Measurements from ENCODE around the gene SRGAP2C. TPM values are rescaled to one million over a fixed set of nuclear protein-coding genes. Genes with fewer than 3 reads are reported as not detected.
A peak's percentile ranks its signal among the peaks of the same experiment; 100 is the strongest.
"Not testable (repeated sequence)": the region's sequence is repeated elsewhere in the genome, so short reads cannot be mapped to it uniquely, and the experiment has no call there.

The SRGAP2C gene
- total and polyA plus RNA-seq, 2 of the 13 experiments (the other 11 are each of a cell fraction or from before 2014, with no cell fraction given): 6.9 to 8.4 TPM

- H3K36me3 ChIP-seq (replicated peaks in 1 of 2; ENCODE audit: control insufficient read depth in 1 of 2, insufficient read depth in 2 of 2, low read length in 2 of 2); POLR2A ChIA-PET; H3K9me3 ChIP-seq (ENCODE audit: low read length); DNase-seq (ENCODE audit: low spot score); H3K4me1 ChIP-seq (ENCODE audit: insufficient read depth, low read length); H3K27me3 ChIP-seq (ENCODE audit: control insufficient read depth in 1 of 2, insufficient read depth in 2 of 2, low read length in 2 of 2); CTCF ChIA-PET (ENCODE audit: low intra/inter-chr PET ratio, low total read pairs); FAIRE-seq; ATAC-seq; intact Hi-C loops (cut with micrococcal nuclease; ENCODE audit: unreplicated experiment); in situ Hi-C loops (cut with HindIII; ENCODE audit: extremely low pct_ligation_motif_present, low pct_unique_long_range_greater_than_20kb); H3K27ac ChIP-seq (ENCODE audit: extremely low read length, insufficient read depth, low read length); BruUV-seq (replicated peaks); H4K20me1 ChIP-seq (ENCODE audit: insufficient read depth, low read length); H3K79me2 ChIP-seq (ENCODE audit: insufficient read depth, low read length); H2AFZ ChIP-seq (ENCODE audit: low read length): not testable (repeated sequence)
- Histone ChIP-seq H3K4me3 (replicated peaks in 1 of 3; ENCODE audit: insufficient read depth in 1 of 3, low read depth in 2 of 3, low read length in 3 of 3) (peak overlapping the region; percentile 21 to 61 (median 60); a peak in 4 of 6 replicates), H3K4me2 (ENCODE audit: low read depth, low read length) (0 out of 2 replicates have a peak overlapping the region, but pooled peaks have one; percentile 39), H3K9ac (ENCODE audit: insufficient read depth, low read depth, low read length) (0 out of 2 replicates have a peak overlapping the region, but pooled peaks have one; percentile 22)
- 3% methylated on average over 22 of the region's 31 CpGs for WGBS (ENCODE audit: low lambda C conversion rate)
- peak; percentile 36; the same call in 1 of the 2 replicates for TF ChIP-seq SAP130 (CRISPR knock-in tag; IDR thresholded peaks at IDR 0.05; ENCODE audit: low read depth)
Observed at GRCh38 chr1:121183867-121184266, 908 bp upstream of the SRGAP2C start.

- BruUV-seq (replicated peaks); in situ Hi-C loops (cut with HindIII; ENCODE audit: extremely low pct_ligation_motif_present, low pct_unique_long_range_greater_than_20kb): not testable (repeated sequence)
Observed at GRCh38 chr1:121185140-121185708, 449 bp downstream of the SRGAP2C start.

GRCh38 chr1:121186191-121186590, 1.4 kb downstream of the SRGAP2C start:
- H3K4me1 ChIP-seq (ENCODE audit: insufficient read depth, low read length); H3K9me3 ChIP-seq (ENCODE audit: low read length): not testable (repeated sequence)
- no CpG with 5 or more reads among the region's 20 CpGs for WGBS (ENCODE audit: low lambda C conversion rate)

More at GRCh38 chr1:121185140-121185708, 449 bp downstream of the SRGAP2C start:
- H2AFZ ChIP-seq (ENCODE audit: low read length); DNase-seq (ENCODE audit: low spot score); H3K27ac ChIP-seq (ENCODE audit: extremely low read length, insufficient read depth, low read length); H3K27me3 ChIP-seq (ENCODE audit: control insufficient read depth in 1 of 2, insufficient read depth in 2 of 2, low read length in 2 of 2); FAIRE-seq; CTCF ChIA-PET (ENCODE audit: low intra/inter-chr PET ratio, low total read pairs); H3K9me3 ChIP-seq (ENCODE audit: low read length); H3K4me1 ChIP-seq (ENCODE audit: insufficient read depth, low read length); H3K9ac ChIP-seq (ENCODE audit: insufficient read depth, low read depth, low read length); H3K4me2 ChIP-seq (ENCODE audit: low read depth, low read length); H4K20me1 ChIP-seq (ENCODE audit: insufficient read depth, low read length); intact Hi-C loops (cut with micrococcal nuclease; ENCODE audit: unreplicated experiment); POLR2A ChIA-PET; H3K36me3 ChIP-seq (replicated peaks in 1 of 2; ENCODE audit: control insufficient read depth in 1 of 2, insufficient read depth in 2 of 2, low read length in 2 of 2); H3K79me2 ChIP-seq (ENCODE audit: insufficient read depth, low read length): not testable (repeated sequence)
- 0 out of 6 replicates have a peak overlapping the region, but pooled peaks of 1 of the 3 experiments have one; percentile 8 for H3K4me3 ChIP-seq (replicated peaks in 1 of 3; ENCODE audit: insufficient read depth in 1 of 3, low read depth in 2 of 3, low read length in 3 of 3)
- WGBS (ENCODE audit: low lambda C conversion rate): no CpG with 5 or more reads among the region's 48 CpGs
- ATAC-seq: peak; percentile 4

GRCh38 chr1:121187914-121188313, 3.1 kb downstream of the SRGAP2C start:
- H3K4me1 ChIP-seq (ENCODE audit: insufficient read depth, low read length); H3K79me2 ChIP-seq (ENCODE audit: insufficient read depth, low read length); ATAC-seq; FAIRE-seq; CTCF ChIA-PET (ENCODE audit: low intra/inter-chr PET ratio, low total read pairs); H4K20me1 ChIP-seq (ENCODE audit: insufficient read depth, low read length); intact Hi-C loops (cut with micrococcal nuclease; ENCODE audit: unreplicated experiment); in situ Hi-C loops (cut with HindIII; ENCODE audit: extremely low pct_ligation_motif_present, low pct_unique_long_range_greater_than_20kb); H3K9me3 ChIP-seq (ENCODE audit: low read length); POLR2A ChIA-PET; H3K27me3 ChIP-seq (ENCODE audit: control insufficient read depth in 1 of 2, insufficient read depth in 2 of 2, low read length in 2 of 2); H2AFZ ChIP-seq (ENCODE audit: low read length); H3K36me3 ChIP-seq (replicated peaks in 1 of 2; ENCODE audit: control insufficient read depth in 1 of 2, insufficient read depth in 2 of 2, low read length in 2 of 2): not testable (repeated sequence)
- peak overlapping the region; percentile 43 for H3K9ac ChIP-seq (ENCODE audit: insufficient read depth, low read depth, low read length)
- peak overlapping the region; percentile 57 for H3K27ac ChIP-seq (ENCODE audit: extremely low read length, insufficient read depth, low read length)
- DNase-seq (ENCODE audit: low spot score): peak; percentile 6
- peak overlapping the region; percentile 66 for H3K4me2 ChIP-seq (ENCODE audit: low read depth, low read length)
- H3K4me3 ChIP-seq (replicated peaks in 1 of 3; ENCODE audit: insufficient read depth in 1 of 3, low read depth in 2 of 3, low read length in 3 of 3): peak overlapping the region in 1 of 3 experiments; percentile 40; a peak in 3 of 6 replicates
- WGBS (ENCODE audit: low lambda C conversion rate): 11% methylated on average over 4 of the region's 5 CpGs
- BruUV-seq (replicated peaks): TSS peak; percentile 58

More at GRCh38 chr1:121186191-121186590, 1.4 kb downstream of the SRGAP2C start:
- BruUV-seq (replicated peaks); H3K36me3 ChIP-seq (replicated peaks in 1 of 2; ENCODE audit: control insufficient read depth in 1 of 2, insufficient read depth in 2 of 2, low read length in 2 of 2); in situ Hi-C loops (cut with HindIII; ENCODE audit: extremely low pct_ligation_motif_present, low pct_unique_long_range_greater_than_20kb); H3K4me2 ChIP-seq (ENCODE audit: low read depth, low read length); H3K27ac ChIP-seq (ENCODE audit: extremely low read length, insufficient read depth, low read length); DNase-seq (ENCODE audit: low spot score); H3K79me2 ChIP-seq (ENCODE audit: insufficient read depth, low read length); CTCF ChIA-PET (ENCODE audit: low intra/inter-chr PET ratio, low total read pairs); H2AFZ ChIP-seq (ENCODE audit: low read length); H3K27me3 ChIP-seq (ENCODE audit: control insufficient read depth in 1 of 2, insufficient read depth in 2 of 2, low read length in 2 of 2); POLR2A ChIA-PET; H3K9ac ChIP-seq (ENCODE audit: insufficient read depth, low read depth, low read length); ATAC-seq; H4K20me1 ChIP-seq (ENCODE audit: insufficient read depth, low read length); FAIRE-seq; intact Hi-C loops (cut with micrococcal nuclease; ENCODE audit: unreplicated experiment); H3K4me3 ChIP-seq (replicated peaks in 1 of 3; ENCODE audit: insufficient read depth in 1 of 3, low read depth in 2 of 3, low read length in 3 of 3): not testable (repeated sequence)
